ENCODE results near the gene ZNF710. TPM values are rescaled to one million over a fixed set of nuclear protein-coding genes. Genes with fewer than 3 reads are reported as not detected.

The ZNF710 gene
- total RNA-seq, 2 donors from 2014 or later: 10.3 to 12.0 TPM

- H3K27me3 ChIP-seq (replicated peaks; ENCODE audit: insufficient read depth): no peaks in the 10 kb centered on the region
- TF ChIP-seq CTCF (IDR thresholded peaks at IDR 0.05): no peak
Observed at GRCh38 chr15:89998141-89998661, 2.9 kb upstream of the ZNF710 start.

GRCh38 chr15:89998923-89999675, 2.0 kb upstream of the ZNF710 start:
- Histone ChIP-seq H3K9me3 (no peaks in the 10 kb centered on the region), H3K4me3 (no peak overlapping the region), H3K27ac (no peak overlapping the region), H3K27me3 (replicated peaks; ENCODE audit: insufficient read depth) (no peaks in the 10 kb centered on the region), H3K36me3 (no peaks in the 10 kb centered on the region), H3K4me1 (ENCODE audit: control insufficient read depth in 1 of 2, low read depth in 2 of 2) (peaks cover 10 to 20% of the 10 kb centered on the region in 2 donors)
- ATAC-seq (ENCODE audit: insufficient number of reproducible peaks, low FRiP score, low read depth) (no peak), DNase-seq (ENCODE audit: low spot score) (no peak)
- no peak for TF ChIP-seq CTCF (IDR thresholded peaks at IDR 0.05)

More at GRCh38 chr15:89998141-89998661, 2.9 kb upstream of the ZNF710 start:
- Histone ChIP-seq H3K9me3 (no peaks in the 10 kb centered on the region), H3K27ac (no peak overlapping the region), H3K4me1 (ENCODE audit: control insufficient read depth in 1 of 2, low read depth in 2 of 2) (peaks cover 7 to 13% of the 10 kb centered on the region in 2 donors), H3K36me3 (no peaks in the 10 kb centered on the region), H3K4me3 (no peak overlapping the region)
- ATAC-seq (ENCODE audit: insufficient number of reproducible peaks, low FRiP score, low read depth): no peak
- no peak for DNase-seq (ENCODE audit: low spot score)

- DNase-seq (ENCODE audit: low spot score): no peak
- Histone ChIP-seq H3K9me3 (no peaks in the 10 kb centered on the region), H3K27me3 (replicated peaks; ENCODE audit: insufficient read depth) (no peaks in the 10 kb centered on the region), H3K36me3 (no peaks in the 10 kb centered on the region), H3K27ac (no peak overlapping the region), H3K4me1 (ENCODE audit: control insufficient read depth in 1 of 2, low read depth in 2 of 2) (peaks cover 13 to 25% of the 10 kb centered on the region in 2 donors), H3K4me3 (peak overlapping the region; percentile 82)
- no peak for ATAC-seq (ENCODE audit: insufficient number of reproducible peaks, low FRiP score, low read depth)
- no peak for TF ChIP-seq CTCF (IDR thresholded peaks at IDR 0.05)
Observed at GRCh38 chr15:89999676-90000185, 1.4 kb upstream of the ZNF710 start.

- Histone ChIP-seq H3K4me1 (ENCODE audit: control insufficient read depth in 1 of 2, low read depth in 2 of 2) (peaks cover 13 to 29% of the 10 kb centered on the region in 2 donors), H3K27ac (peak overlapping the region; percentile 48 to 76), H3K27me3 (replicated peaks; ENCODE audit: insufficient read depth) (no peaks in the 10 kb centered on the region), H3K9me3 (no peaks in the 10 kb centered on the region), H3K36me3 (no peaks in the 10 kb centered on the region), H3K4me3 (peak overlapping the region; percentile 82)
- TF ChIP-seq CTCF (IDR thresholded peaks at IDR 0.05): no peak
- no peak for DNase-seq (ENCODE audit: low spot score)
- no peak for ATAC-seq (ENCODE audit: insufficient number of reproducible peaks, low FRiP score, low read depth)
Observed at GRCh38 chr15:90000186-90001001, 730 bp upstream of the ZNF710 start.
